GM10847 (cell line): ENCODE data around the gene ZBTB7A.

ENCODE experiments used
- POLR2A ChIP-seq: IDR thresholded peaks from 2 replicates; pipeline ENCODE4 v1.6.1; 2011; ENCODE audit not compliant: insufficient read length; ENCODE audit errors: extremely low read depth

Gene ZBTB7A

GRCh38 chr19:4028334-4029246 lies 38.1 kb downstream of the ZBTB7A start:
- TF ChIP-seq POLR2A: no peak

DNA sequence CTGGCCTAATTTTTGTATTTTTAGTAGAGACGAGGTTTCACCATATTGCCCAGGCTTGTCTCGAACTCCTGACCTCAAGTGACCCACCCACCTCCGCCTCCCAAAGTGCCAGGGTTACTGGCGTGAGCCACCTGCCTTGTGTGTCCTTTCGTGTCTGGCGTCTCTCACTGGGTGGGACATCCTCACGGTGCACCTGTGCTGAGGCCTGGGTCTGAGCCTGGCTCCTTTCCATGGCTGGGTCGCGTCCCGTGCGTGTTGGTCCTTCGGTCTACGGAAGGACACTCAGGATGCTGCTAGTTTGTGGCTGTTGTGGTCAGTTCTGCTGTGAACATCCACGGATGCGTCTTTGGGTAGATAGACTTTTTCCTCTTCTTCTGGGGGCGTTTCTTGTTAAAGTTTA lies 39.6 kb downstream of the ZBTB7A start:
- no peak for TF ChIP-seq POLR2A

DNA sequence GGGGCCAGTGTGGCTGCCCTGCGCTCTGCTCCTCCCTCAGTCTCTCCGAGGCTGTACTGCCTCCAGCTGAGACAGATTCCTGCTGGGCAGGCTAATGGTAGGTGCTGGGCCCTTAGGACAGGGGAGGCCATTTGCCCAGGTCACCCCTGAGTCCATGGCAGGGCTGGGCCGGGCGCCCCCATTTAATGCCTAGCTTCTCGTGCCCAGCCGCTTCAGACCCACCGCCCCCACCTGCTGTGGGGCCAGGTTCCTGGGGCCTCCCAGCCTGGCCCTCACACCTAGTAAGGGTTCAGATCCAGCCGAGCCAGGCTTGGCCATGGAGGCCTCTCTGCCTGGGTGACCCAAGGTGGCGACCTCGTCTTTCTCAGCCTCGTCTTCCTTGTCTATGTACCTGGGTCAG lies 41.4 kb downstream of the ZBTB7A start:
- no peak for TF ChIP-seq POLR2A

GRCh38 chr19:4023600-4024398 lies 42.9 kb downstream of the ZBTB7A start:
- TF ChIP-seq POLR2A: no peak

DNA sequence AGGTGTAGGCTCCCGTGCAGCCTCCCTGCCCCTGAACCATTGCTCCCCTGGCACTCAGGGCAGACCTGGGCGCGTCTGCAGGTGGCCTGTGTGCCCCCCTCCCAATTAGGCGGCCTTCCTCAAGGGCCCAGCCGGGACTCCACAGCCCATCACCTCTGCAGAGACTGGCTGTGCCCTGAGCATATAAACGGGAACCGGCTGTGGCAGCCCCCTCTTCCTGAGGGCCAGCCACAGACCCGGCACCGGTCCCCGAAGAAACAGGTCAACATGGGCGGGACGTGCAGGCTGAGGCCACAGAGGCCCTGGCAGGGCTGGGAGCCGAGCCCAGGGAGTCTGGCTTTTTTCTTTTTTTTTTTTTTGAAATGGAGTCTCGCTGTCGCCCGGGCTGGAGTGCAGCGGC lies 47.1 kb downstream of the ZBTB7A start:
- no peak for TF ChIP-seq POLR2A

DNA sequence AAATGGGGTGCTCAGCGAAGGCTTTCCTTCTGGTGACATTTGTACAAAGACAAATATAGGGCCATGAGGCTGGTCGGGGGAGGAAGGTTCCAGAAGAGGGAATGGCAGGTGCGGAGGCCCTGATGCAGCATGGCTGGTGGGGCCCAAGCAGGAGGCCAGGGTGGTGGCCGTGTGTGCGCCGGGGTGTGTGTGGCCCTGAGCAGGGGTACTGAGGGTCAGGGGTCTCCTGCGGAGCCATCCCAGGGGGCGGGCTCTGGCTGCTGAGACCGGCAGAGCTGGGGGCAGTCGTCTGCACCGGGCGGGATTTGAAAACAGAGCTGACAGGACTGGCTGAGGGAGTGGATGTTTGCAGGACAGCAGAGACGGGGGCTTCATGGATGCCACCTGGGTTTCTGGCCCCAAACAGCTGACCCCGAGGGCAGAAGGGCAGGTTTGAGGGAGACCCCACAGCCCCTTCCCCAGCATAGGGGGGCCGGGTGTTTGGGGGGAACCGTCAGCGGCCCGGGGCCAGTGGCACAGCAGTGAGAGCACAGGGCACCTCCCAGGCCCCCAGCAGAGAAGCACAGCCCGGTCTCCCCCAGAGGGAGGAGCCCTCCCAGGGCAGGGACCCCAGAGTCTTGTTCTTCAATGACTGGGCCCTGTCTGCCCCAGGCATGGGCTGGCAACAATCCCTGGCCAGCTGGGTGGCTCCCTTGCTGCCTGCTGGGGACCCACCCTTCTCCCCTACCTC lies 47.8 kb downstream of the ZBTB7A start:
- no peak for TF ChIP-seq POLR2A

- TF ChIP-seq POLR2A: no peak
Observed at GRCh38 chr19:4018140-4018613, 48.5 kb downstream of the ZBTB7A start.

DNA sequence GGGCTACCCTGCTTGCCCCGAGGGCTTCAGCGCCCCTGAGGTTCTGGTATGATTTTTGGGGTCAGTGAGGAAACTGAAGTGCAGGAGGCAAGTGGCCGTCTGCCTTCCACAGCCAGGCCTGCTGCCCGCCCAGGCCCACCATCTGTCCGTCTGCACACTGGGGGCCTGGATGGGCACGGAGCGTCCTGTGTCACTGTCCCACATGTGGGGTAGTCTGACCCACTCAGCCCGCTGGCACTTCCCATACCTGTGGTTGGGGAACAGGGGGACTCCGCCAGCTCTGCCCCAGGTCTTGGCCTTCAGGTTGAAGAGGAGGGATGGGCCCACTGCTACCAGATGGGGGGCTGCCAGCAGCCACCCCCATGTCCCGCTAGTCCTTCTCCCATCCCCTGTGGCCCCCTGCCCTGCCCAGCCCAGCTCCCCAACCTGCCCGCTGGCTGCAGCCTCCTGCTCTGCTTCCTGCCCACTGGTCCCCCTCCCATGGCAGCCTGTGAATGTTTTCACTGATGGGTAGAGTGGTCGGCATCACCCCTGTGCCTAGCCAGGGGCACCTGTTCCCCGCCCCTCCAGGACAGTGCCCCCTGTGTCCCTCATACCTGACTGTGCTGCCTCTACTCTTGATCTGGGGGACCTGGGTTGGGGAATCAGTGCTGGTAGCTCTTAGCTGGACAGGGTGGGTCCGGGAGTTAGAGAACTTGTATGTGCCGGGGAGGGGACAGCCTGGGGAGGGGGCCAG lies 49.6 kb downstream of the ZBTB7A start:
- TF ChIP-seq POLR2A: no peak

DNA sequence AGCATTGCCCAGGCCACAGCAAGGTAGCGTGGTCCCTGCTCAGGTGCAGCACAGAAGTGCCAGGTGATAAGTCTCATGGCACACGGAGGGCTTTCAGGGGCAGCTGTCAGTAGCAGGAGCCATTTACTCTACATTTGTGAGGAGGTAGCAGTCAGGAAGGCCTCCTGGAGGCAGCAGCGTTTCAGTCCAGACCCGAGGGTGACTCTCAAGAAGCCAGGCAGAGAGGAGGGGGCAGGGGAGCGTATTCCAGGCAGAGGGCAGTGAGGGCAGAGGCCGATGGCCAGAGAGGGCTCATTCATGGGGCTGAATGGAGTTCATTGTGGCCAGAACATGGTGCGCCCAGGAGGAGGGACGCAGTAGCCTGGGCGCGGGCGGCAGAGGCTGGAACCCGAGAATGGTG lies 50.2 kb downstream of the ZBTB7A start:
- no peak for TF ChIP-seq POLR2A

DNA sequence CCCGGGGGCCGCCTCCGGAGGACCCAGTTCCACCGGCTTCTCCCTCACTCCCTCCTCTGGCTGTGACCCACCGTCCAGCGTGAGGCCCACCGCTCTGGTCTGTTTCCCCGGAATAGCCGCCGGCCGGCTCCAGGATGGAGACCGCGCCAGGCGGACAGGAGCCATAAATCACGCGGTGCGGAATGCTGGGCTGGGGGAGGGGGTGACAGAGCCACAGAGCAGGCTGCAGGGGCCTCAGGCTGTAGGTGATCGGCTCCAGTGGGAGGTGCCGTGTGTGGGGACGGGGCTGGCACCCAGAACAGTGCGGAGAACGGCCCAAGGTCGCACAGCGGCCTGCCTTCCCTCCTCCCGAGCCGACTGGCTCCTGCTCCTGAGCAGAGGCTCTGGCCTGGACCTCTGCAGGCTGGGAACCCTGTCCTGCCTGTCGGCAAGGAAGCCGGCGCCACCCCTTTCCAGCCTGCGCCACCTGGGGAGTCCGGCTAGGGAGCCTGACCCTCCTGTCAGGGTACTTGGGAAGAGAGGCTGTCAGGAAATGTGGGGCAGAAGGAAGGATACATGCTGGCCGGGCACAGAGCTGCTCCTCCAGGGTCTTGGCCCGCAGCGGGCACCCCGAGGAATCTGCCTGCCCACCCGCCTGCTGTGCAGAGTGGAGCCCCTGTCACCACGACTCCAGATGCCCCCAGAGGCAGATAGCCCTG lies 50.8 kb downstream of the ZBTB7A start:
- TF ChIP-seq POLR2A: no peak

GRCh38 chr19:4014541-4015491 lies 51.9 kb downstream of the ZBTB7A start:
- TF ChIP-seq POLR2A: no peak

DNA sequence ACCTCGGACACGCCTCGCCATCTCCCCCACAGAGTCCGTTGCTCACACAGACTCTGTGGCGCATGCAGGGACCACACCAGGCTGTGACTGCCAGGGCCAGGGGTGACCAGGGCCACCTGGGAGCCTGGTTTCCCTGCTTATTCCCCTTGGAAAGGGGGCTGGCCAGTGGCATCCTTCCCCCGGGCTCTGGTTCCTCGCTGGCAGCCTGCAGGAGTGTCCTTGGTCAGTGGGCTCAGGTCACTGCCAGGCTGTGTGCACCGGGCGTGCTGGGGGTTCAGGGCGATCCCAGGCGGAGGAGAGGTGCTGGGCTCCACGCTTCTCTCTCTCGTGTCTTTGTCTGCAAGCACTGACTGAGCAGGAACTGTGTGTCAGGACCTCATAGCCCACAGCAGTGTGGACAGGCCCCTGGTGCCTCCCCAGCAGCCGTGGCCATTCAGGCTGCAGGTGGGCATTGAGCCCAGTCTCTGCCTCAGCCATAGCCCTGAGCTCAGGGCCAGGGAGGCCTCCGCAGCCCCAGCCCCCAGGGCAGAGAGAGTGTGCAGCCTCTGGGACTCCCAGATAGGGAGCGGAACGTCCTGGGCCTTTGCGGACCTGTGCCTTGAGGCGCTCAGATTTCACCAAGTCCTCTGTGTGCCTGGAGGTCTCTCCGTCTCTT lies 52.7 kb downstream of the ZBTB7A start:
- TF ChIP-seq POLR2A: no peak
